Parathyroid adenoma (tissue), 2 donors: ENCODE results near the gene PTCH1.

Experiments used
- H2AFZ ChIP-seq: fragments of 300-600 bp; sonication (generic); one replicate; pipeline ENCODE4 v1.7.0; 2017; ENCODE audit warnings: antibody characterized with exemption, mild to moderate bottlenecking
- H3K27ac ChIP-seq: fragments of 300-600 bp; sonication (generic); one replicate; pipeline ENCODE4 v1.7.0; 2017
- H3K27me3 ChIP-seq: fragments of 300-600 bp; sonication (generic); one replicate; pipeline ENCODE4 v1.7.0; 2017; ENCODE audit warnings: low read length; ENCODE audit not compliant: control insufficient read depth, insufficient read depth
- H3K36me3 ChIP-seq: fragments of 300-600 bp; sonication (generic); one replicate; pipeline ENCODE4 v1.7.0; 2017; ENCODE audit warnings: low read length; ENCODE audit not compliant: control insufficient read depth, insufficient read depth
- H3K4me1 ChIP-seq: fragments of 300-600 bp; sonication (generic); one replicate; pipeline ENCODE4 v1.7.0; 2017; ENCODE audit warnings: control low read depth
- H3K4me2 ChIP-seq: fragments of 300-600 bp; sonication (generic); one replicate; pipeline ENCODE4 v1.7.0; 2017; ENCODE audit warnings: low read length
- H3K4me3 ChIP-seq: fragments of 300-600 bp; sonication (generic); one replicate; pipeline ENCODE4 v1.7.0; 2017; ENCODE audit warnings: low read depth, low read length
- H3K79me2 ChIP-seq: fragments of 300-600 bp; sonication (generic); one replicate; pipeline ENCODE4 v1.7.0; 2017; ENCODE audit warnings: control low read depth
- H3K9ac ChIP-seq: fragments of 300-600 bp; sonication (generic); one replicate; pipeline ENCODE4 v1.7.0; 2017; ENCODE audit warnings: mild to moderate bottlenecking
- H3K9me3 ChIP-seq: fragments of 300-600 bp; sonication (generic); one replicate; pipeline ENCODE4 v1.7.0; 2017; ENCODE audit warnings: low read length; ENCODE audit not compliant: control insufficient read depth
- CTCF ChIP-seq: fragments of 300-600 bp; sonication (generic); IDR thresholded peaks from one replicate; pipeline ENCODE4 v1.7.0; 2017; ENCODE audit warnings: antibody characterized with exemption, mild to moderate bottlenecking
- donor health status: primary hyperparathyroidism.

The PTCH1 gene

GRCh38 chr9:95462249-95463147, 54.3 kb downstream of the PTCH1 start:
- Histone ChIP-seq H3K27ac (no peak overlapping the region), H3K4me3 (no peak overlapping the region), H3K79me2 (no peaks in the 10 kb centered on the region), H2AFZ (no peak overlapping the region), H3K36me3 (no peaks in the 10 kb centered on the region), H3K27me3 (no peaks in the 10 kb centered on the region), H3K9ac (no peak overlapping the region), H3K4me2 (no peak overlapping the region), H3K4me1 (no peaks in the 10 kb centered on the region), H3K9me3 (no peaks in the 10 kb centered on the region)
- TF ChIP-seq CTCF, result no peak

GRCh38 chr9:95461448-95462248, 55.1 kb downstream of the PTCH1 start:
- Histone ChIP-seq H3K9ac (no peak overlapping the region), H3K36me3 (no peaks in the 10 kb centered on the region), H3K4me1 (no peaks in the 10 kb centered on the region), H2AFZ (no peak overlapping the region), H3K79me2 (no peaks in the 10 kb centered on the region), H3K27me3 (no peaks in the 10 kb centered on the region), H3K4me3 (no peak overlapping the region), H3K4me2 (no peak overlapping the region), H3K9me3 (no peaks in the 10 kb centered on the region), H3K27ac (no peak overlapping the region)
- TF ChIP-seq CTCF, result no peak

- H3K4me3 ChIP-seq, result no peak overlapping the region
- no peaks in the 10 kb centered on the region for H3K79me2 ChIP-seq
- H3K4me1 ChIP-seq, result no peaks in the 10 kb centered on the region
- no peaks in the 10 kb centered on the region for H3K27me3 ChIP-seq
- H3K36me3 ChIP-seq, result no peaks in the 10 kb centered on the region
- H3K9ac ChIP-seq, result no peak overlapping the region
- no peak overlapping the region for H3K4me2 ChIP-seq
- no peaks in the 10 kb centered on the region for H3K9me3 ChIP-seq
- H3K27ac ChIP-seq, result no peak overlapping the region
- no peak overlapping the region for H2AFZ ChIP-seq
- no peak for TF ChIP-seq CTCF
These were observed 56.1 kb downstream of the PTCH1 start for GRCh38 chr9:95460518-95461164.

- Histone ChIP-seq H3K4me1 (no peaks in the 10 kb centered on the region), H3K9ac (no peak overlapping the region), H3K27me3 (no peaks in the 10 kb centered on the region), H3K27ac (no peak overlapping the region), H3K4me3 (no peak overlapping the region), H3K4me2 (no peak overlapping the region), H3K36me3 (no peaks in the 10 kb centered on the region), H2AFZ (no peak overlapping the region), H3K79me2 (no peaks in the 10 kb centered on the region), H3K9me3 (no peaks in the 10 kb centered on the region)
- no peak for TF ChIP-seq CTCF
These were observed 56.8 kb downstream of the PTCH1 start for GRCh38 chr9:95459851-95460517.
